Bronchial epithelial cell (primary cell): ENCODE measurements around the gene NPEPL1. TPM values are rescaled to one million over a fixed set of nuclear protein-coding genes. Genes with fewer than 3 reads are reported as not detected.

Source experiments
- DNase-seq: peaks from one replicate; pipeline ENCODE4 v3.0.0-alpha.2; 2010; ENCODE audit warnings: low read depth
- FAIRE-seq: peaks from 2 replicates; lab custom pipeline; 2011; peaks lifted over from hg19 to GRCh38; lab: Jason Lieb, UNC
- H3K27me3 ChIP-seq: 2 replicates; pipeline ENCODE4 v1.5.1; 2011; ENCODE audit warnings: low read length; ENCODE audit not compliant: control insufficient read depth, insufficient read depth
- H3K36me3 ChIP-seq: 2 replicates; pipeline ENCODE4 v1.5.1; 2011; ENCODE audit warnings: low read length; ENCODE audit not compliant: control insufficient read depth, insufficient read depth
- H3K4me3 ChIP-seq: 2 replicates; pipeline ENCODE4 v1.5.1; 2011; ENCODE audit warnings: mild to moderate bottlenecking, low read depth, low read length, control low read depth
- total RNA-seq: library from RNA; depleted of rRNA; stranded (reverse); fragments of >200 nt; gene quantifications from 2 replicates; pipeline ENCODE4 v1.2.1, GENCODE V29; 2014
- TF ChIP-seq, protein P1 (sequence below): IDR thresholded peaks from 2 replicates; pipeline ENCODE4 v1.5.1; 2011; ENCODE audit warnings: mild to moderate bottlenecking, moderate library complexity, low read length, control low read depth, inconsistent platforms; ENCODE audit not compliant: insufficient read depth, severe bottlenecking

NPEPL1 gene
- total RNA-seq, 1 donor from 2014 or later: 23.7 TPM

GRCh38 chr20:58677808-58678207 is 14.8 kb upstream of the NPEPL1 start:
- TF ChIP-seq, protein P1, sequence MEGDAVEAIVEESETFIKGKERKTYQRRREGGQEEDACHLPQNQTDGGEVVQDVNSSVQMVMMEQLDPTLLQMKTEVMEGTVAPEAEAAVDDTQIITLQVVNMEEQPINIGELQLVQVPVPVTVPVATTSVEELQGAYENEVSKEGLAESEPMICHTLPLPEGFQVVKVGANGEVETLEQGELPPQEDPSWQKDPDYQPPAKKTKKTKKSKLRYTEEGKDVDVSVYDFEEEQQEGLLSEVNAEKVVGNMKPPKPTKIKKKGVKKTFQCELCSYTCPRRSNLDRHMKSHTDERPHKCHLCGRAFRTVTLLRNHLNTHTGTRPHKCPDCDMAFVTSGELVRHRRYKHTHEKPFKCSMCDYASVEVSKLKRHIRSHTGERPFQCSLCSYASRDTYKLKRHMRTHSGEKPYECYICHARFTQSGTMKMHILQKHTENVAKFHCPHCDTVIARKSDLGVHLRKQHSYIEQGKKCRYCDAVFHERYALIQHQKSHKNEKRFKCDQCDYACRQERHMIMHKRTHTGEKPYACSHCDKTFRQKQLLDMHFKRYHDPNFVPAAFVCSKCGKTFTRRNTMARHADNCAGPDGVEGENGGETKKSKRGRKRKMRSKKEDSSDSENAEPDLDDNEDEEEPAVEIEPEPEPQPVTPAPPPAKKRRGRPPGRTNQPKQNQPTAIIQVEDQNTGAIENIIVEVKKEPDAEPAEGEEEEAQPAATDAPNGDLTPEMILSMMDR: no peak
- DNase-seq (no peak), FAIRE-seq (no peak)
- H3K36me3 ChIP-seq: peaks cover 17% of the 10 kb centered on the region
- no peak overlapping the region for H3K4me3 ChIP-seq
- H3K27me3 ChIP-seq: no peaks in the 10 kb centered on the region

DNA sequence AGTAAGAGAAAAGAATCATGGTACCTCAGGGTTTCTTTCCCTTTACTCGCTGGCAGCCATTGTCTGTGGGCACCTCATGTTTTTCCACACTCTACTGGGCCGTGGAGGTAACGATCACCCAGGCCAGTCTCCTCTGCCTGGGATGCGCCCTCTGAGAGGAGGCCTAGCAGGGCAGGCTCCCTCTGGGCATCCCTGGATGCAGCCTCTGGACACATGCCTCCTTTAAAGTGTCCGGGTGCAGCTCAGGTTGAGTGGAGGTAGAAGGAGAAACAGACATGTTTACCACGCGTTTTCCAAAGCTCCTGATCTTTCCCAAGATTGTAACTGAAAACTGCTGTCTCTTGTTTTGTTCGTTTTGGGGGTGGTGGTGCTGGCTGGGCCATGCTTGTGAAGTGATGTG is 13.8 kb upstream of the NPEPL1 start:
- TF ChIP-seq, protein P1: no peak
- FAIRE-seq (no peak), DNase-seq (no peak)
- H3K4me3 ChIP-seq: no peak overlapping the region
- peaks cover 14% of the 10 kb centered on the region for H3K36me3 ChIP-seq
- no peaks in the 10 kb centered on the region for H3K27me3 ChIP-seq

DNA sequence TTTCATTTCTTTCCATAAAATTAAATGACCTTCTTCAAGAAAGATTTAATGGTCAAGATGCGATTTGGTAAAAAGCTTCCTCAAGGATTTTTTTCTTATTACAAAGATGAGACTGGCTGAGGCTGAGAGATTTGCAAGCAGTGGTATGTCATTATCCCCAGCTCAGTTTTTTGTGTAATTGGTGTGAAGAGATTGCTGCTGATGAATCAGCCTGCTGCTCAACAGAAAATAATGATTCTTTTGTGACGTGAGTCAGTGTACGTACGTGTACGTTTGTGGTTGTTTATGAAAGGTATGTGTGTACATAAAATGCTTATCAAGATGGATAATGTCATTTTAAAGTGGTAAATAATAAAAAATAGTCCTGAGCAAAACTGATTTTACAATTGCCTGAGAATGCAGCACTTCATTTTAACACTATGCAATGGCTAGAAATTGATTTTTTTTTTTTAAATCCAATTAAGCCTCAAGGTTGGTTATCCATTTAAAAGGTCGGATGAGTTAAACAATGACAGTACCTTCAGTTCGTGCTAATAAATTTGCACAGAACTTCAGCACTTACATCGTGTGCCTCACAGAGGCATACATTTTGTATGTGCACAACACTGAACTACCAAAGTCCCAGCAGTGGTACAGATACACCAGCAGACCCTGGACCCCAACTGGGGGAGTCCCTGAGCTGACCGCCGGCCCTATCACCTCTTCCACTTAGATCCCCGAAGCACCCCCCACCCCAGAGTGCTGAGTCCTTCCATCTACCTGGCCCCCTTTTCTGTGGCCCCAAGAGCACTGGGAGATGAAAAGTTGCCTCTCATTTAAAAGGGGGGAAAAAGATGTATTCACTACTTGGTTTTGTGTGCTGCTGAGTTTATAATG is 9.7 kb upstream of the NPEPL1 start:
- TF ChIP-seq, protein P1: no peak
- Histone ChIP-seq H3K36me3 (peaks cover 2% of the 10 kb centered on the region), H3K27me3 (no peaks in the 10 kb centered on the region), H3K4me3 (no peak overlapping the region)
- DNase-seq: peak; percentile 73
- FAIRE-seq: no peak

DNA sequence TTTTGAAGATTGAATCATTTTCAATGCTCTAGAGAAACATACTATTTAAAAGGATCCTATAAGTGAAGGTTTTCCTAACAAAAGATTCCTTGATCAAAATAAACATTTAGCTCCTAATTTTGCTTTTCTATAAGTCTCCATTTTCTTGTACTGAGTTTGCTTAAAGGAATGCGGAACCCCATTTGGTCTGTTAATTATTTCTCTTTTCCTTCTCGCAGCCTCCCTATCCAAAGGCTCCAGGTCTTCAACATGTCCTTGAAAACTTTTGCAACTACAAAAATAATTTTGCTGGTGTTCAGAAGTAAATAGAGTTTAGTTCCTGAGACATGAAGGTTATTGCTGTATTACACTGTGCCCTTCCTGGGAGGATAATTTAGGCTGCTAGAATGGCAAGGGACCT is 8.3 kb upstream of the NPEPL1 start:
- FAIRE-seq (no peak), DNase-seq (no peak)
- H3K4me3 ChIP-seq: no peak overlapping the region
- no peaks in the 10 kb centered on the region for H3K27me3 ChIP-seq
- H3K36me3 ChIP-seq: no peaks in the 10 kb centered on the region
- TF ChIP-seq, protein P1: no peak

GRCh38 chr20:58685988-58686387 is 6.6 kb upstream of the NPEPL1 start:
- DNase-seq (no peak), FAIRE-seq (no peak)
- TF ChIP-seq, protein P1: no peak
- Histone ChIP-seq H3K4me3 (no peak overlapping the region), H3K36me3 (no peaks in the 10 kb centered on the region), H3K27me3 (no peaks in the 10 kb centered on the region)
